Measurements from ENCODE around the gene DCLK1. TPM values are rescaled to one million over a fixed set of nuclear protein-coding genes. Genes with fewer than 3 reads are reported as not detected.
"Not testable (repeated sequence)": the region's sequence is repeated elsewhere in the genome, so short reads cannot be mapped to it uniquely, and the experiment has no call there.

DCLK1 gene
- total RNA-seq, 3 donors from 2014 or later, result not detected

DNA sequence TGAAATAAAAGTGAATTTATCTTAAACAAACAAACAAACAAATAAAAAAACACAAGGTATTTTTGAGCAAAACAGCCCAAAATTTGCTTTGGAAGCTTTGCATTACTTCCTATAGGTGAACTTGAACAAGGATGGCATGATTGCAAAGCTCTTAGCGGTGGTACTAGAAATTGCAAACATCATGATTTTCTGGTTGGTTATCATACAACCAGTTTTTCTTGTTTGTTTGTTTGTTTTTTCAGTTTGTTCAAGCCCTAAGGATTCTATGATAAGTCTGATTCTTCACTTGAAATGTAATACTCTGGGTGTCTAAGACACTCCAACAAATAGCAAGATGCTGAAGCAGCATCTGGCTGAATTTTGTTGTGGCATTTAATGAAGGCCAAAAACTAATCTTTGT, 15.9 kb downstream of the DCLK1 start:
- H3K9me3 Mint-ChIP-seq, result peaks cover 3% of the 10 kb centered on the region
- no peak overlapping the region for H3K4me3 Mint-ChIP-seq
- ATAC-seq, result no peak
- H3K27me3 Mint-ChIP-seq (ENCODE audit: low read depth), result no peaks in the 10 kb centered on the region
- H3K36me3 Mint-ChIP-seq (ENCODE audit: insufficient read depth), result no peaks in the 10 kb centered on the region
- DNase-seq, result no peak
- no peaks in the 10 kb centered on the region for H3K4me1 Mint-ChIP-seq (ENCODE audit: low read depth)

DNA sequence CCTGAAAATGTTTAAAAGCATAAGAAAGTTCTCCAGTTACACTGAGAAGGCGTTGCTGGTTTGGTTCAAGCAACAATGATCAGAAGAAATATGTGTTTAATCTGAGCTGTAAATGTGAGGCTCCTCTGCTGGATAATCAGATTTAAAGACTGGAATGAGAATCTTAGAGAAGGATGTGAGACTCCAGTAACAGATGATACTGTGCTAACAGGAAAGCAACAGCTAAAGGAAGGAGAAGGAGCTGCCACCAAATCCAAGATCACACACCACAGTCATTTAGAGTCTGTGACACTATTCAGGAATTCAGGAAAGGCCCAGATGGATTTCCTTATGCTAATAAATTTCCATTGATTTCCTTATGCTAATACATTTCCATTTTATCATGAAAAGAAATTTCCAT, 16.9 kb downstream of the DCLK1 start:
- Mint-ChIP-seq H3K4me1 (ENCODE audit: low read depth) (no peaks in the 10 kb centered on the region), H3K36me3 (ENCODE audit: insufficient read depth) (no peaks in the 10 kb centered on the region), H3K4me3 (no peak overlapping the region), H3K9me3 (peaks cover 5% of the 10 kb centered on the region), H3K27me3 (ENCODE audit: low read depth) (no peaks in the 10 kb centered on the region)
- DNase-seq (no peak), ATAC-seq (no peak)

DNA sequence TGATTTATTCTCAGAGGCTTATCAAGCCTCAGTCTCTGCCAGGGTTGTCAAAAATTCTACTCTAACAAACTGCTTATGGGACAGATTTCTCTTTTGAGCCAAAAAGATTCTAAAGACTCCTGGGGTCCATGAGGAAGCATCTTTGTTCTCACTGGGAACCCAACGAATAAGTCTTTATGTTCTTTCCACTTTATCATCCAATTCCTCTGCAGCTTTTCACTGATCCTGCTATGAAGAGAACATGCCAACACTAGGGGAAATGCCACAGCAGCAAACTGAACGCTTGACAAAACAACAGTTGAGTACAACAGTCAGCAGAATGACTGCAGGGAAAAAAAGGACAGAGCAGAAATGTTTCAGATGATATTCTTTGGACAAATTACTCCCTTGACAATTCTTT, 22.2 kb downstream of the DCLK1 start:
- Mint-ChIP-seq H3K36me3 (ENCODE audit: insufficient read depth) (no peaks in the 10 kb centered on the region), H3K27me3 (ENCODE audit: low read depth) (no peaks in the 10 kb centered on the region), H3K4me1 (ENCODE audit: low read depth) (no peaks in the 10 kb centered on the region), H3K9me3 (peaks cover 9% of the 10 kb centered on the region), H3K4me3 (no peak overlapping the region)
- ATAC-seq (no peak), DNase-seq (no peak)

DNA sequence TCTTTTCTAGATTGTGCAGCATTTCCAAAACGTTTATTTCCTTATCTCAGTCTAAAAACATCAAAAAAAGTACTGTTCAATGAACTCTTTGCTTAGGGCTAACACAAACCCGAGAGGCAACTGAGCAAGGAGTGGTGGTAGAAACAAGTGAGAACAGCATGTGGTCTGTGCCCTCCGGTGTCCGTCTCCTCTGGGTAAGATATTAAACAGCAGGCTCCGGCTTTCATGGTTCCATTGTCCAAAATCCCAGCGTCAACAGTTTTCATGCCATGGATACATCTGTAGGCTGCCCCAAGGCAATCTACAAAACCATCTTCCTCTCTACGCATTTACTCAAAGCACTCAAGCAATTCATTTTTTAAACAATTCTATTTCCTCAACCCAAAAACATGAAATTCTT, 22.8 kb downstream of the DCLK1 start:
- DNase-seq (no peak), ATAC-seq (no peak)
- no peak overlapping the region for H3K4me3 Mint-ChIP-seq
- H3K9me3 Mint-ChIP-seq, result peaks cover 9% of the 10 kb centered on the region
- H3K27me3 Mint-ChIP-seq (ENCODE audit: low read depth), result no peaks in the 10 kb centered on the region
- no peaks in the 10 kb centered on the region for H3K36me3 Mint-ChIP-seq (ENCODE audit: insufficient read depth)
- H3K4me1 Mint-ChIP-seq (ENCODE audit: low read depth), result no peaks in the 10 kb centered on the region

DNA sequence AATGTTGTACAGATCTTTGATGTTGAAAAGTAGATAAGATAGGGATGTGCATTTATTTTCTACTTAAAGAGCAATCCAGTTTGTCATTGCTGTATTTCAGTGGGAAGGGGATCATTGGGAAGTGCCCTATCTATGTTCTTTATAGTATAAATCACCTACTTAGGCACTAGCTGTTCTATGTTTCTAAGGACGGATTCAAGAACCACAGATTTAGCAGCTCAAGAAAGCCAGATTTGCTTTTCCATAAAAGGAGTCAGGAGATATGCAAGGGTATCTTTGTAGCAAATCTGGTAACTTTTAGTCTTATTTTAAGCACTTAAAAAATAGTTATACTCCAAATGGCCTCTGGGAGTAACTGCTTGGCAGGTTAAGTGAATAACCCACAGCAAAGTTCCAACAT, 23.7 kb downstream of the DCLK1 start:
- no peaks in the 10 kb centered on the region for H3K36me3 Mint-ChIP-seq (ENCODE audit: insufficient read depth)
- no peak for ATAC-seq
- H3K4me3 Mint-ChIP-seq, result no peak overlapping the region
- DNase-seq, result no peak
- H3K4me1 Mint-ChIP-seq (ENCODE audit: low read depth), result no peaks in the 10 kb centered on the region
- H3K9me3 Mint-ChIP-seq, result peaks cover 9% of the 10 kb centered on the region
- H3K27me3 Mint-ChIP-seq (ENCODE audit: low read depth), result no peaks in the 10 kb centered on the region

DNA sequence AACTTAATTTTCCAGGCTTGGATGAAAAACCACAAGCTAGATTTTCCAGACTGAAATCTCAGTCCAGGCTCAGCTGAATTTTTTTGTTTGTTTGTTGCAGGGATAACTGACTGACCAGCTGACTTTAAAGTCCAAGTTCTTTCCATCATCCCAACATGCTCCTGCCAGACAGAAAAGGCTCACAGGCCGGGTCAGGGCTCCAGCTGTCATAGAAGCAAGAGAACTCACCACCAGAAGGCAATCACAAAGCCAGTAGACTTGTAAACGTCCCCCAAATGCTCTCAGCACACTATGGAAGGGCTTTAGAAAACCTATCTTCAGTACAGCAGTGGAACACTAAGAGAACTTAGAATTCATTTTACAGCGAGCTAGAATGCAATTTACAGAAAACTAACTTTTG, 25.5 kb downstream of the DCLK1 start:
- H3K36me3 Mint-ChIP-seq (ENCODE audit: insufficient read depth), result no peaks in the 10 kb centered on the region
- DNase-seq, result no peak
- H3K9me3 Mint-ChIP-seq, result peaks cover 6% of the 10 kb centered on the region
- no peak overlapping the region for H3K4me3 Mint-ChIP-seq
- no peaks in the 10 kb centered on the region for H3K4me1 Mint-ChIP-seq (ENCODE audit: low read depth)
- no peak for ATAC-seq
- H3K27me3 Mint-ChIP-seq (ENCODE audit: low read depth), result no peaks in the 10 kb centered on the region

DNA sequence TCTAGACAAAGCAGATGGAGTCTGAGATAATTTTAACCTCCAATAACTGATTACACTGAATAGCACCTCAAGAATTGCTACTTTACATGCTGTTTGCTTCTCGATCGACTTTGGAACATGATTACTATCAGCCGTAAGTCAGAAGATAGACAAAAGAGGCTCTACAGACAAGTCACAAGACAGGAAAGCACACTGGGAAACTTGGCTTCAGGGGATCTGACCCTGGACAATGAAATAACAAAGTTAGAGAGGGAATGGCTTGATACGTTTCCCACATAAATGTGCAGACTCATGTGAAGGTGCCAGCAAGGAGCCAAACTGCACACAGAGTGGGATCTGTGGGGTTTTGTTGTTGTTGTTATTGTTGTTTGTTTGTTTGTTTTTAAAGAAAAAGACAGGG, 28.5 kb downstream of the DCLK1 start:
- ATAC-seq (no peak), DNase-seq (no peak)
- Mint-ChIP-seq H3K9me3 (peaks cover 3% of the 10 kb centered on the region), H3K27me3 (ENCODE audit: low read depth) (no peaks in the 10 kb centered on the region), H3K36me3 (ENCODE audit: insufficient read depth) (no peaks in the 10 kb centered on the region), H3K4me3 (no peak overlapping the region), H3K4me1 (ENCODE audit: low read depth) (no peaks in the 10 kb centered on the region)

DNA sequence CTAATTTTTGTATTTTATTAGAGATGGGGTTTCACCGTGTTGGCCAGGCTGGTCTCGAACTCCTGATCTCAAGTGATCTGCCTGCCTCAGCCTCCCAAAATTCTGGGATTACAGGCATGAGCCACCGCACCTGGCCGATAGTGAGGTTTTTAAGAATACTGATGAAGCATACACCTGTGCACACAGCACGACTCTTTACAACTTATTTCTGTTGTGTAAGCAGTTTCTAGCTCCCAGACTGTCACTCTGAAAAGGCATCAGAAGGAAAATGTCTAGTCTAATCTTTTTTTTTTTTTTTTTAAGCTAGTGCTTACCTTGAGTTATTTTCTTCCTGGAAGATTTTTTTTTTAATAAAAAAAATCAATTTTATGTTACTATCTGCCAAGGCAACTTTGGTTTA, 29.3 kb downstream of the DCLK1 start:
- H3K4me1 Mint-ChIP-seq (ENCODE audit: low read depth); DNase-seq; H3K36me3 Mint-ChIP-seq (ENCODE audit: insufficient read depth); H3K9me3 Mint-ChIP-seq; ATAC-seq; H3K27me3 Mint-ChIP-seq (ENCODE audit: low read depth); H3K4me3 Mint-ChIP-seq: not testable (repeated sequence)

DNA sequence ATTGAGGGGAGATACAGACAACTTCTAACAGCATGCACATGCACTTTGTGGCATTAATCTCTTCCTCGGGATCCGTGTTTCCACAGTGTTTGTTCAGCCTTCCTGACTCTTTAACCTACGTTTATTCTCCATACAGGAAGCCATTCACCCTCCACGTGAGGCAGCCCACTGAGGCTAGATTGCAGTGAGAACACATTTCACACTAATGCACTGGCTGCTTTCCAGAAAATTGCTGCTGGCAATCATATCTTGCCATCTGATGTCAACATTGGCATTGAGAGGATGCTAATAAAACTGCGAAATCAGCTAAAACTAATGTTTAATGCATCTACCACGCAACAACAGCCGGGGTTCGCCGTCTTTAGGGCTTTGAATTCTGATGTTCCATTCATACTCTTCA, 30.0 kb downstream of the DCLK1 start:
- H3K4me1 Mint-ChIP-seq (ENCODE audit: low read depth), result no peaks in the 10 kb centered on the region
- no peak for DNase-seq
- H3K4me3 Mint-ChIP-seq, result no peak overlapping the region

DNA sequence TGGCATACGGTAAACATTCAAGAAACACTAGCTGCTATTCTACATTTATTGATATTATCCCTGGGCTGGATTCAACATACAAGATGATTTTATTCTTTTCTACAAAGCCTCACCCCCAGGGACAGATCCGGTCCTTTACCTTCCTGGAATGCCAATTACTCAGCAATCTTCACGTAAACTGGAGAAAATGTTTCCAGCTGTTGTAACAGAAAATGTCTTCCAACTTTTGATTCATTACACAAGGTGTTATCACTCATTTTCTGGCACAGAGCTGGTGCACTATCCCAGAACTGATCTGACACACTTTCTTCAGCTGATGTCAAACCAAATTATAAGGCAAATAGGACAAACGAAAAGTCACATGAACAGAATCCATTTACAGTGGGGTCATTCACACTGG, 33.1 kb downstream of the DCLK1 start:
- no peaks in the 10 kb centered on the region for H3K27me3 Mint-ChIP-seq (ENCODE audit: low read depth)
- H3K9me3 Mint-ChIP-seq, result no peaks in the 10 kb centered on the region
- ATAC-seq, result no peak
- DNase-seq, result no peak
- H3K4me3 Mint-ChIP-seq, result no peak overlapping the region
- H3K36me3 Mint-ChIP-seq (ENCODE audit: insufficient read depth), result no peaks in the 10 kb centered on the region
- H3K4me1 Mint-ChIP-seq (ENCODE audit: low read depth), result no peaks in the 10 kb centered on the region

More for the DNA sequence above, 30.0 kb downstream of the DCLK1 start:
- Mint-ChIP-seq H3K9me3 (no peaks in the 10 kb centered on the region), H3K27me3 (ENCODE audit: low read depth) (no peaks in the 10 kb centered on the region), H3K36me3 (ENCODE audit: insufficient read depth) (no peaks in the 10 kb centered on the region)
- no peak for ATAC-seq

DNA sequence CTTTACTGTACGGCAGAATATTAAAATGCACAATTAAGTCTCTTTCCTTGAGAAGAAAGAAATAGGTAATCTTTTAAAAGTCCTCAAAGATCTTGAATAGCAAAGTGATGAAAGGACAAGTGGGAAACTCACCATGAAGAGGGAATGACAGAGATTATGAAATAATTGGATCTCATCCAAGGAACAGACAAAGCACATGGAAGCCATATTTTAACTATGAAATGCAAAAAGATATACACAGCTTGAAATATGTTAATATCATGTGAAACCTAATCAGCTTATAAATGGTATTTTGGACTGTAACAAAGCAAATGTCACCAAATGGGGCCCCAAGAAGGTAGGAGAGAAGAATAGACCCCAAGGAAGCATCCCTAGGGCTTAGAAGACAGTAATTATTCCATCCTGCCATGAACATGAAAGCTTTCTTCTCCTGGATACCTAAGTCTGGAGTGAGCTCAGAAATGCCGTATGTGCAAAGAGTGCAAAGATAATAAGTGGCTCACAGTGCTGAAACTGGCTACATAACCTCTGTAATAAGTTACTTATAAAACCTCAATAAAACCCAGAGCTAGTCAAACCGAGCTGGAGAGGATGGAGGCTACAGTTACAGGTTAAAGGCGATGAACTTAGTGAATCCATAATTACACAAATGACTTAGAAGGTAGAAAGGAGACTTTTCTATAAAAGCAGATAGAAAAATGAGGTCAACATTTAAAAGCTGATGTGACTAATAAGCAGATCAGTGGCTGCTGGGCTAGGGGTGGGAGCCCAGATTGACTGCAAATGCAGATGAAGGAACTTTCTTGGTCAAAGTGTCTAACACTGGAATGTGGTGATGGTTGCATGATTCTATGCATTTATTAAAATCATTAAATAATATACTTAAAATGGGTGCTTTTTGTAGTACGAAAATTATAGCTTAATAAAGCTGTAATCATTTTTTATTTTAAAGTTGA, 34.4 kb downstream of the DCLK1 start:
- peaks cover 5% of the 10 kb centered on the region for H3K9me3 Mint-ChIP-seq
- H3K4me3 Mint-ChIP-seq, result no peak overlapping the region
- ATAC-seq (no peak), DNase-seq (no peak)
- H3K4me1 Mint-ChIP-seq (ENCODE audit: low read depth), result no peaks in the 10 kb centered on the region
- no peaks in the 10 kb centered on the region for H3K36me3 Mint-ChIP-seq (ENCODE audit: insufficient read depth)
- no peaks in the 10 kb centered on the region for H3K27me3 Mint-ChIP-seq (ENCODE audit: low read depth)

DNA sequence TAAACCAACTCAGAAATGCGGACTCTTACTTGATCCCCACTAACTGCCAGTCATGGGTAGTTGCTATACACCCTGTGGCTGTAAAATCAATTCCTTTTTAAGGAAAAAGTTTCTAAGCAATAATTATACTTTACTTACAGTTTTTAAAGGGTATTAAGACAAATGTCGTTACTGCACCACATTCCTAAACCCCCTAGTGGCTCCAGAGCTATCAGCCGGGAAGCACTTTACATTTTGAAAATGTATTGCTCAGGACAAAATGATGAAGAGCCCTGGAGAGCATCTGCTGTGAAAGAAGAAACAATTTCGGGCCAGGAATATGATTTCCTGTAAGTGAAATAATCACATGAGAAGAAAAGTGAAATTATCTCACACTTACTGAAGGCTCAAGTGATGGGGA, 36.7 kb downstream of the DCLK1 start:
- Mint-ChIP-seq H3K9me3 (peaks cover 5% of the 10 kb centered on the region), H3K4me1 (ENCODE audit: low read depth) (no peaks in the 10 kb centered on the region), H3K36me3 (ENCODE audit: insufficient read depth) (no peaks in the 10 kb centered on the region), H3K4me3 (no peak overlapping the region), H3K27me3 (ENCODE audit: low read depth) (no peaks in the 10 kb centered on the region)
- DNase-seq (no peak), ATAC-seq (no peak)

DNA sequence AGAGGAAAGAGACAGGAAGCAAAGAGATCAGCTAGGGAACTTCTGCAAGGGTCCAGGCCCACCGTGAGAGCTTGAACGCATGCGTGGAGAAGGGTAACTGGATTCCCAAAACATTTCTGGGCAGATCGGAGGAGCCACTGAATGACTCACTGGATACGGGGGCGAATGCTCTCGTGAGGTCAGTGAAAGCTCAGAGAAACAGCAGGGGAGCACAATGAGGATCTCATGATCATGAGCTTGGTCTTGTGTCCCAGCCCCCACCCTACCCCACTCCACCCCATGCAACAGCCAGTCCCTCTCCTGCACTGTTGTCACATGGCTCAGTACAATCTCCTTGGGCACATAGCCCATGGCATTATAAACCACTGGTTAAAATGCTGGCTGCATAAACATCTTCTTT, 40.6 kb downstream of the DCLK1 start:
- Mint-ChIP-seq H3K9me3 (peaks cover 5% of the 10 kb centered on the region), H3K27me3 (ENCODE audit: low read depth) (no peaks in the 10 kb centered on the region), H3K4me3 (no peak overlapping the region), H3K36me3 (ENCODE audit: insufficient read depth) (no peaks in the 10 kb centered on the region), H3K4me1 (ENCODE audit: low read depth) (no peaks in the 10 kb centered on the region)
- DNase-seq, result no peak
- ATAC-seq, result no peak

DNA sequence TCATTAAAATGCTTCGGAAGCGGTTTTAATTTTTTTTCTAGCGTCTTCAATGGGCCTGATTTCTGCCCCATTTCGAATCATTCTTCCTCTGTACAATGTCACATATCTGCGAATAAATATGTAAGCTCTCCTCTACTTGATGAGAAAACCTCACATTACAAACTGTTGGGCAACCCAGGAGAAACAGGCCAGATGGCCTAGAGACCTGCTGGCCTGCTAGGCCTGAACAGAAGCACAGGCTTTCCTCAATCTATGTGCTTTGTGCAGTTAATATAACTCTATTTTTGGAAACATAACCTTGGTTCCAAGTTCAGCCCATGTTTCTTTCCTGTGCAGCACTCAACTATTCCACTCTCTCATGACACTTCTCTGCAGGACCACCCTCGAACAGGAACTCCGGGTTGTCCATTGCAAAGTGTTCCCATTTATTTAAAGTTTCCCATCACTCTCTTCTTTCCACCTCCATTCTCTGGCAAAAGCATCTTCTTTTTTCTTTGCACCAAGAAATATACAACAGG, 42.0 kb downstream of the DCLK1 start:
- H3K27me3 Mint-ChIP-seq (ENCODE audit: low read depth), result no peaks in the 10 kb centered on the region
- no peaks in the 10 kb centered on the region for H3K36me3 Mint-ChIP-seq (ENCODE audit: insufficient read depth)
- DNase-seq (no peak), ATAC-seq (no peak)
- H3K4me1 Mint-ChIP-seq (ENCODE audit: low read depth), result no peaks in the 10 kb centered on the region
- no peak overlapping the region for H3K4me3 Mint-ChIP-seq
- H3K9me3 Mint-ChIP-seq, result peaks cover 5% of the 10 kb centered on the region

DNA sequence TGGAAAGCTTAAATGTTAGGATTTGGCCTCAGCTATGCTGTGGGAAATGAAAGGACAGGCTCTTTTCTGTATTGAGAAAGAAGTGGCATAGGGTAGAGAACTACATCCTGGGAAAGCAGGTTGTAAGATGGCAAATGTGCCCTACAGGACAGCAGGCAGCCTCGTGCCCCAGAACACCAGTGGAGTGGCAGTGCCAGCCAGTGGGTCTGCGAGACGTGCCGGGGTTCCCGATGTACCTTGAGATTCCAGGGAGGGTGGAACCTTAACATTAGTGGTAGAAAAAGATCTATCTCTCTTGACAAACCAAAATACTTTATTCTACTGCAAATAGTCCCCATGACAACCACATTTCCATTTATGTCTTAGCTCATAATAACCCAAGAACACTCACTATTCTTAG, 42.7 kb downstream of the DCLK1 start:
- Mint-ChIP-seq H3K36me3 (ENCODE audit: insufficient read depth) (no peaks in the 10 kb centered on the region), H3K27me3 (ENCODE audit: low read depth) (no peaks in the 10 kb centered on the region), H3K4me3 (no peak overlapping the region), H3K9me3 (peaks cover 5% of the 10 kb centered on the region), H3K4me1 (ENCODE audit: low read depth) (no peaks in the 10 kb centered on the region)
- DNase-seq (no peak), ATAC-seq (no peak)

Measured in activated T-cell treated with anti-CD3 and anti-CD28 coated beads, Interleukin-2, amount 50 U/mL, for 4 hours (primary cell).